Activated CD8-positive, alpha-beta memory T cell treated with anti-CD3 and anti-CD28 coated beads for 1 hour (primary cell): ENCODE results near the gene TRIOBP.
"Not testable (repeated sequence)": the region's sequence is repeated elsewhere in the genome, so short reads cannot be mapped to it uniquely, and the experiment has no call there.

Source experiments
- DNase-seq, 2 donors: peaks; one replicate each; pipeline ENCODE4 v3.0.0-alpha.2; 2020; ENCODE audit warnings: low read depth in 1 of 2; ENCODE audit errors: extremely low read depth in 1 of 2

TRIOBP gene

GRCh38 chr22:37771702-37772427 lies 75.0 kb downstream of the TRIOBP start:
- no peak for DNase-seq

- DNase-seq: no peak
Observed at GRCh38 chr22:37774728-37775127, 77.9 kb downstream of the TRIOBP start.

- DNase-seq: no peak
Observed at GRCh38 chr22:37775785-37776638, 79.2 kb downstream of the TRIOBP start.

GRCh38 chr22:37776639-37777005 lies 79.8 kb downstream of the TRIOBP start:
- no peak for DNase-seq

- DNase-seq: no peak
Observed at GRCh38 chr22:37777122-37777687, 80.4 kb downstream of the TRIOBP start.

DNA sequence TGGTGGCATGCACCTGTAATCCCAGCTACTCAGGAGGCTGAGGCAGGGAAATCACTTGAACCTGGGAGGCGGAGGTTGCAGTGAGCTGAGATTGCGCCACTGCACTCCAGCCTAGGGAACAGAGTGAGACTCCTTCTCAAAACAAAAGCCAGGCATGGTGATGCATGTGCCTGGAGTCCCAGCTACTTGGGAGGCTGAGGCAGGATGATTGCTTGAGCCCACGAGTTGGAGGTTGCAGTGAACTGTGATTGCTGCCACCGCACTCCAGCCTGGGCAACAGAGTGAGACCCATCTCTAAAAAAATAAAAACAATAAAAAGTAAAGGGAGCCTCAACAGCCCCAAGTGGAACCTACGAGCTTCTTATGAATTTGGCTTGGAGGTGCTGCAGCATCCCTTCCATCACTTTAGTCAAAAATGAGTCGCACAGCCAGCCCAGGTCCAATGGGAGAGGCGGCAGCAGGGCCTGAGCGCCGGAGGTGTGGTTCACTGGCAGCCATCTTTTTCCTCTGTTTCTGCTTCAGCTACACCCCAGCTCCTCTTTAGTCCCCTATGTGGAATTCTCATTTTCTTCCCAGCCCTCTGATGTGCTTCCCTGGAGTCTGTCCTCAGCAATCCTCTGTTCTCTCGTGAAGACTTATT lies 81.6 kb downstream of the TRIOBP start:
- DNase-seq: no peak

DNA sequence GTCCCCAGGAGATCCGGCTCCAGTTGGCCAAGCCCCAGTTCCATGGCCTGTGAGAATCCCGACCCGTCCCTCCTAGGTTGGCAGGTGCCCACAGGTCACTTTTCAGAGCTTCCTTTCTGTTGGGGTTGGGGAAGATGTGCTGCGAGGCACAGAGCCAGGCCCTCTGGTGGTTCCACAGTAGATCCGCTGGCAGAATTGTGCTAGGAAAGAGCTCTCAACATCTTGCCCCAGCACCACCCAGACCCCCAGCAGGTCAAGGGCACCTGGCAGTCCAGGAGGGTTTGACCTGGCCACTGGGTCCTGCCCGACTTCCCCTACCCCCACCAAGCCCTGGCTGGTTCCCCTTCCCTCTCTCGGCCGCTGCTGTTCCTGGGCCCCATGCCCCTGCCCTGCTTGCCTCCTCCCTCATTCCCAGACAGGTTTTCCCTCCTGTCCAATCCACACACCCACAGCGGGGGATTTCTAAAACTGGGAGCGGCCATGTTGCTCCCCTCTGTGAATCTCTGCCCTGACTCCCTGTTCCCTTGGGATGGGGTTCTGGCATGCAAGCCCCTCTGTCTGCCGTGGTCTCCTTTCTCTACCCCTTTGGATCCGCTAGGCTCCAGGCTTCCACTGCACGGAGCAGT lies 84.7 kb downstream of the TRIOBP start:
- DNase-seq: no peak

- no peak for DNase-seq
Observed at GRCh38 chr22:37782340-37783168, 85.7 kb downstream of the TRIOBP start.

- no peak for DNase-seq
Observed at GRCh38 chr22:37784829-37785495, 88.1 kb downstream of the TRIOBP start.

DNA sequence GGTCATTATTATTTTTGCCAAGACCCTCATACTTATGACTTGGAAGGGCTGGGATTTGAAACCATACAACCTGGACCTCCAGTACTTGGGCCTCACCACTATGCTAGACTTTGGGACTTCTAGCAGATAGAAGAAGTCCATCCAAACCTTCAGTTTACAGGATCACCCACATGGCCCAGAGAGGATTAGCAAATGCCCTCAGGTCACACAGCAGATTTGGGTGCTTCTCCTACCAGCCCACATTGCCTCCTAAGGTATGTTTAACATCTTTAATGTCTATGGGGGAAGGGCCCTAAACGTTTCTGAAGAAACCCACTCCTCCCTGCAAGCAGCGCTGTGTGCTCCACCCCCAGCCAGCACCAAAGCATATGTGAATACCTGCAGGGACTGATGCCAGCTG lies 93.4 kb downstream of the TRIOBP start:
- no peak for DNase-seq

DNA sequence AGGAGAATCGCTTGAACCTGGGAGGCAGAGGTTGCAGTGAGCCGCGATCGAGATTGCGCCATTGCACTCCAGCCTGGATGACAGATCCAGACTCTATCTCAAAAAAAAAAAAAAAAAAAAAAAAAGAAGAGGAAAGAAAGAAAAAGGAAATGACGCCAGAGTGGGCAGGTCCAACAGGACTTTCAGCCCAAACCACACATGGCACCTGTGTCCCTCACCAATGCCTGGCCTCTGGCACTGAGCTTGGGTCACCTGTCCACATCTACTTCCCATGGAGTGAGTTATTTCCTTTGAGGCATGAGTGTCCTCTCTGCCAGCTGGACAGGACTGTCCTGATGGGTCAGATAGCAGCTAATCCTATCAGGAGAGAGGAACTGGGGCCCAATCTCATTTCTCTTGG lies 95.6 kb downstream of the TRIOBP start:
- DNase-seq: no peak

- DNase-seq: no peak
Observed at GRCh38 chr22:37794376-37794775, 97.5 kb downstream of the TRIOBP start.

GRCh38 chr22:37796079-37796478 lies 99.2 kb downstream of the TRIOBP start:
- DNase-seq: no peak

DNA sequence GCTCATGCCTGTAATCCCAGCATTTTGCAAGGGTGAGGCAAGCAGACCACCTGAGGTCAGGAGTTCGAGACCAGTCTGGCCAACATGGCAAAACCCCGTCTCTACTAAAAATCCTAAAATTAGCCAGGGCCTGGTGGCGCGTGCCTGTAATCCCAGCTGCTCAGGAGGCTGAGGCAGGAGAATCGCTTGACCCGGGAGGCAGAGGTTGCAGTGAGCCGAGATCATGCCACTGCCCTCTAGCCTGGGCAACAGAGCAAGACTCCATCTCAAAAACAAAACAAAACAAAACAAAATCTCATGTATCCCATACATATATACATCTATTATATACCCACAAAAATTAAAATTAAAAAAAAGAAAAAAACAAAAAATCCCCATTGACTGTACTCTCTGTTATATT lies 100.4 kb downstream of the TRIOBP start:
- DNase-seq: not testable (repeated sequence)

DNA sequence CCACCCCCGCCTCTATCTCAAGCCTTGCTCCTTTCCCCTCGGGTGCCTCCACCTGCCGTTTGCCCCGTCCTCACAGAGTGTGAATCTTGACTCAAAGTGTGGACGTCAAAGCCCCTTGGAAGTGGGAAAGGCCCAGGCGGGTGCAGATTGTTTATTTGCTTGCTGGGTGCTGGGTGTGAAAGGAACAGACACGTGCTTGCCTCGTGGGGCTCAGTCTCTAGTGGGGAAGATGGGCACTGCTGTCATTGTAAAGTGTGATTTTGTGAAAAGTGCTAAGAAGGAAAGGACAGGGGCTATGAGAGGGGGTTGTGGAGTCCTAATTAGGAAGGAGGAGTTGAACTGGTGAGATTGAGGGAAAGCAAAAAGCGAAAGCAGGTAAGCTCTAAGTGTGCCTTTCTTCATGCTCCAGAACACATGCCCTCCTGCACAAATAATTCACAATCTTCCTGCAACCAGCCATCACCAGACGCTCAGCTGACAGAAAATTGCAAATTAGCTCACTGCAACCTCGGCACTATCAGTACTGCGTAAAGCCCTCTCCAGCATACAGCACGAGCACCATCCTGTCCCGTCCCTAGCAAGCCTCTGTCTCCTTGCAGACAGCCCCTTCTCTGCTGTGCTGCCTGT lies 101.1 kb downstream of the TRIOBP start:
- DNase-seq: no peak

DNA sequence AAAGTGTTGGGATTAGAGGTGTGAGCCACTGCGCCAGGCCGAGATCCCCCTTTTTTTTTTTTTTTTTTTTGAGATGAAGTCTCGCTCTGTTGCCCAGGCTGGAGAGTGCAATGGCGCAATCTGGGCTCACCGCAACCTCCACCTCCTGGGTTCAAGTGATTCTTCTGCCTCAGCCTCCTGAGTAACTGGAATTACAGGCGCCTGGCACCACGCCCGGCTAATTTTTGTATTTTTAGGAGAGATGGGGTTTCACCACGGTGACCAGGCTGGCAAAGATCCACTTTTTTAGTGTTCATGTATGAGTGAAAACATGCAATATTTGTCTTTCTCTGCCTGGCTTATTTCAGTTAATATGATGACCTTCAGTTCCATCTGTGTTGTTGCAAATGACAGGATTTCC lies 103.1 kb downstream of the TRIOBP start:
- not testable (repeated sequence) for DNase-seq

DNA sequence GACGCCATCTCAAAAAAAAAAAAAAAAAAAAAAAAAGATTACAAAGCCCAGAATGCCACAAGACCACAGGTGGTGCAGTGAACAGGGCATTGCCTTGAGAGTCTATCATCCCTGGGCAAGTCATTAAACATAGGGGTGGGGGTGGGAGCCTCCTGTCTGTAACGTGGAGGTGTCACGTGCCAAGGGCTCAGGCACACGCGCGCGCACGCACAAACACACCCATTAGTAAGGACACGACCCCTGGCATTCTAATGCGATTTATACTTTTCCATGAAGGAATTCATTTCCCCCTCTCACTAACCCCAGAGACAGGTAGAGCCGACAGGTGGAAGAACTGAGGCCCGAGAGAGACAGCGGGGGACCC lies 105.1 kb downstream of the TRIOBP start:
- no peak for DNase-seq

DNA sequence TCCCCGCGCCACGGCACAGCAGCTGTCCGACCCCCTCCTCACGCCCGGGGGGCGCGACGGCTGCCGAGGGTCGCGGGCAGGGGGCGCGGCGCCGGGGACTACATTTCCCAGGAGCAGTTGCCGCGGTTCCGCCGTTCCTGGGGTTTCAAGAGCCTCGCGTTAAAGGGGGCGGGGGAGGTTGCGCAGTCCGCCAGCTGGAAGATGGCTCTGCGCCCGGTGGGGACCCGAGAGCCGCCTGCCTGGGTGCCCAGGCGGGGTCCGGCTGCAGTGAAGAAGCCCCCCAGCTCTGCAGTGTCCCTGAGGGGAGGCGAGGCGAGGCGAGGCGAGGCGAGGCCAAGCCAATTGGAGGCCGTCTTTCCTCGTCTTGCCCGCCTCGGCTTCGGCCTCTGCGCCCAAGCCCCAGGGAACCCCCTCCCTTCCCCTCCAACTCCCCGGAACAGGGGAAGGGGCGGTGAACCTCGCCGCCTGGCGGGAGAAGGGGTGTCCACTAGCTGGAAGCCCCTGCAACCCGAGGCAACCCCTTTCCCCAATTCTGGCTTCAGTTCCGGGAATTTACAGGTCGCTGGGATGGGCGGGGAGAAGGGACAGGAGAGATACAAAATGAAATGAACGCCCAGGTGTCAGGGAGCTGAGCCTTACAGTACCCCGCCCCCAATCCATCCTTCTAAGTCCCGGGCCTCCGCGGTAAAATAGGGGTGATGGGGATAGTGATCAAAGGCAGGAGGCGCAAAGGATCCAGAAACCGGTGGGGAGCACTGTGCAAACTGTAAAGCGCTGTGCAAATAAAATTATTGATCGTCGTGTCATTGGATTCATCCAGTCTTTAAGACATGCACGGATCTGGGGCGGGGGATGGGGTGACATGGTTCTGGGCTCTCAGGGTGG lies 105.7 kb downstream of the TRIOBP start:
- no peak for DNase-seq
